Measurements from ENCODE around the gene MXRA5.

DNA sequence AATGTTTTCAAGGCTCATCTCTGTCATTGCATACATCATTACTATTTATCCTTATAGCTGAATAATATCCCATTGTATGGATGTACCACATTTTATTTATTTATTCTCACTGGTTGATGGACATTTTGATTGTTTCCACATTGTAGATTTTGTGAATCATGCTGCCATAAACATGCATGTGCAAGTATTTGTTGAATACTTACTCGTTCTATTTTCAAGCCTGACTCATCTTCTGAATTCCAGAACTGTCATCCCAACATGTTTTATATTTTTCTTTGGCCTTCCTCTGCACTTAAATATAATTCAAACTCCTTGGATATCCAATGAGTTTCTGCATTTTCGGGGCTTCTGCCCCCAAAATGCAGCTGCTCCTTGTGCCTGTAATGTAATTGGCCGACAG, 77.6 kb downstream of the MXRA5 start:
- TF ChIP-seq, protein P1, sequence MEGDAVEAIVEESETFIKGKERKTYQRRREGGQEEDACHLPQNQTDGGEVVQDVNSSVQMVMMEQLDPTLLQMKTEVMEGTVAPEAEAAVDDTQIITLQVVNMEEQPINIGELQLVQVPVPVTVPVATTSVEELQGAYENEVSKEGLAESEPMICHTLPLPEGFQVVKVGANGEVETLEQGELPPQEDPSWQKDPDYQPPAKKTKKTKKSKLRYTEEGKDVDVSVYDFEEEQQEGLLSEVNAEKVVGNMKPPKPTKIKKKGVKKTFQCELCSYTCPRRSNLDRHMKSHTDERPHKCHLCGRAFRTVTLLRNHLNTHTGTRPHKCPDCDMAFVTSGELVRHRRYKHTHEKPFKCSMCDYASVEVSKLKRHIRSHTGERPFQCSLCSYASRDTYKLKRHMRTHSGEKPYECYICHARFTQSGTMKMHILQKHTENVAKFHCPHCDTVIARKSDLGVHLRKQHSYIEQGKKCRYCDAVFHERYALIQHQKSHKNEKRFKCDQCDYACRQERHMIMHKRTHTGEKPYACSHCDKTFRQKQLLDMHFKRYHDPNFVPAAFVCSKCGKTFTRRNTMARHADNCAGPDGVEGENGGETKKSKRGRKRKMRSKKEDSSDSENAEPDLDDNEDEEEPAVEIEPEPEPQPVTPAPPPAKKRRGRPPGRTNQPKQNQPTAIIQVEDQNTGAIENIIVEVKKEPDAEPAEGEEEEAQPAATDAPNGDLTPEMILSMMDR (IDR thresholded peaks at IDR 0.05; ENCODE audit: control extremely low read depth in 1 of 3, insufficient read depth in 1 of 3, low read depth in 1 of 3, low read length in 3 of 3), result no peak
- no peak for TF ChIP-seq NRF1 (IDR thresholded peaks at IDR 0.05; ENCODE audit: low read depth, low read length)
- TF ChIP-seq, protein P2, sequence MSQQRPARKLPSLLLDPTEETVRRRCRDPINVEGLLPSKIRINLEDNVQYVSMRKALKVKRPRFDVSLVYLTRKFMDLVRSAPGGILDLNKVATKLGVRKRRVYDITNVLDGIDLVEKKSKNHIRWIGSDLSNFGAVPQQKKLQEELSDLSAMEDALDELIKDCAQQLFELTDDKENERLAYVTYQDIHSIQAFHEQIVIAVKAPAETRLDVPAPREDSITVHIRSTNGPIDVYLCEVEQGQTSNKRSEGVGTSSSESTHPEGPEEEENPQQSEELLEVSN (IDR thresholded peaks at IDR 0.05), result no peak
- TF ChIP-seq RXRA (IDR thresholded peaks at IDR 0.05; ENCODE audit: insufficient read depth, low read depth, low read length), result no peak
- TF ChIP-seq CHD2 (IDR thresholded peaks at IDR 0.05; ENCODE audit: low read length), result no peak
- no peak for TF ChIP-seq ZNF274 (IDR thresholded peaks at IDR 0.05; ENCODE audit: borderline replicate concordance, extremely low read depth, low read length)
